Calu3 (cell line): ENCODE results near the gene ANKS1A. TPM values are rescaled to one million over a fixed set of nuclear protein-coding genes. Genes with fewer than 3 reads are reported as not detected.

Experiments
- BruUV-seq: library from RNA; stranded (reverse); fragments of 400-500 nt; replicated peaks from 2 replicates; lab custom pipeline; 2021; lab: Mats Ljungman, UMichigan
- CTCF ChIA-PET: fragments of 300-600 bp; sonication (Branson Sonifier 250); formaldehyde crosslinking; loops from one replicate; lab custom pipeline; 2022; ENCODE audit warnings: antibody characterized with exemption; lab: Charles Lee
- DNase-seq: peaks from one replicate; pipeline ENCODE4 v3.0.0; 2022
- H3K27ac Mint-ChIP-seq: one replicate; pipeline ENCODE4 v1.8.0; 2022; ENCODE audit warnings: mixed read lengths; ENCODE audit not compliant: unreplicated experiment
- H3K27me3 Mint-ChIP-seq: one replicate; pipeline ENCODE4 v1.8.0; 2022; ENCODE audit warnings: mixed read lengths; ENCODE audit not compliant: unreplicated experiment
- H3K36me3 Mint-ChIP-seq: one replicate; pipeline ENCODE4 v1.8.0; 2022; ENCODE audit warnings: mild to moderate bottlenecking, moderate library complexity, mixed read lengths; ENCODE audit not compliant: insufficient read depth, unreplicated experiment
- H3K4me1 Mint-ChIP-seq: one replicate; pipeline ENCODE4 v1.8.0; 2022; ENCODE audit warnings: mild to moderate bottlenecking, low read depth, mixed read lengths; ENCODE audit not compliant: unreplicated experiment
- H3K4me3 Mint-ChIP-seq: one replicate; pipeline ENCODE4 v1.8.0; 2022; ENCODE audit warnings: mild to moderate bottlenecking, low read depth, moderate library complexity, mixed read lengths; ENCODE audit not compliant: unreplicated experiment
- H3K9me3 Mint-ChIP-seq: one replicate; pipeline ENCODE4 v1.8.0; 2022; ENCODE audit warnings: low read depth, mixed read lengths; ENCODE audit not compliant: unreplicated experiment
- intact Hi-C: fragments of 100-400 bp; cut with micrococcal nuclease; formaldehyde crosslinking; loops from one replicate; pipeline ENCODE4 v1.10.0; 2022; ENCODE audit not compliant: unreplicated experiment
- total RNA-seq: library from RNA; stranded (reverse); gene quantifications from 2 replicates; pipeline ENCODE4 v1.2.3, GENCODE V29; 2022
- TF ChIP-seq, protein P1 (sequence below): fragments of 200-600 bp; IDR thresholded peaks from one replicate; pipeline ENCODE4 v1.8.0; 2022; ENCODE audit warnings: antibody characterized with exemption; ENCODE audit not compliant: unreplicated experiment

Gene ANKS1A
- total RNA-seq, 1 experiment from 2014 or later: 60.3 TPM

DNA sequence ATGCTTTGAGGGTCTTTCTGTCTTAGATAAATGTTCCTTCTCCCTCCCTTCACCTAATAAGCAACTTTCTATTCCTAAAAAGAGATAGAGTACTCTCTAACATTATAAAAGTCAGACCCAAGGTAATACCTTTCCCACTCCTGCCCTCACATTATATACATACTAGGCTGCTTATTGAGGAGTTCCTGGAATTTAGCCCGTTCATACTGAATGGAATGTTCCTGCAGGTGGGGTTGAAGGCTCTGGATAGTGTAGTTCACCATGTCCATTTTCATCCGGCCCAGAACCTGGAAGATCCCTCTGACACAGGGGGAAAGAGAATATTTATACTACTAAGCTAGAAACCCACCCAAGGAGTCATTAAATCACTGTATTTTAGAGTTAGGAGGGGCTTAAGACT is 231.7 kb downstream of the ANKS1A start:
- Mint-ChIP-seq H3K9me3 (no peaks in the 10 kb centered on the region), H3K27ac (no peak overlapping the region), H3K4me1 (no peaks in the 10 kb centered on the region), H3K36me3 (no peaks in the 10 kb centered on the region), H3K4me3 (no peak overlapping the region), H3K27me3 (peaks cover 7% of the 10 kb centered on the region)
- DNase-seq: no peak
- intact Hi-C loops: no loop called here
- no TSS peak for BruUV-seq
- CTCF ChIA-PET: interaction anchor here (0.5 kb wide), 1 partner anchor 13 kb away, joined by 4 read pairs; no protein-coding TSS in a partner anchor
- TF ChIP-seq, protein P1, sequence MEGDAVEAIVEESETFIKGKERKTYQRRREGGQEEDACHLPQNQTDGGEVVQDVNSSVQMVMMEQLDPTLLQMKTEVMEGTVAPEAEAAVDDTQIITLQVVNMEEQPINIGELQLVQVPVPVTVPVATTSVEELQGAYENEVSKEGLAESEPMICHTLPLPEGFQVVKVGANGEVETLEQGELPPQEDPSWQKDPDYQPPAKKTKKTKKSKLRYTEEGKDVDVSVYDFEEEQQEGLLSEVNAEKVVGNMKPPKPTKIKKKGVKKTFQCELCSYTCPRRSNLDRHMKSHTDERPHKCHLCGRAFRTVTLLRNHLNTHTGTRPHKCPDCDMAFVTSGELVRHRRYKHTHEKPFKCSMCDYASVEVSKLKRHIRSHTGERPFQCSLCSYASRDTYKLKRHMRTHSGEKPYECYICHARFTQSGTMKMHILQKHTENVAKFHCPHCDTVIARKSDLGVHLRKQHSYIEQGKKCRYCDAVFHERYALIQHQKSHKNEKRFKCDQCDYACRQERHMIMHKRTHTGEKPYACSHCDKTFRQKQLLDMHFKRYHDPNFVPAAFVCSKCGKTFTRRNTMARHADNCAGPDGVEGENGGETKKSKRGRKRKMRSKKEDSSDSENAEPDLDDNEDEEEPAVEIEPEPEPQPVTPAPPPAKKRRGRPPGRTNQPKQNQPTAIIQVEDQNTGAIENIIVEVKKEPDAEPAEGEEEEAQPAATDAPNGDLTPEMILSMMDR: no peak

DNA sequence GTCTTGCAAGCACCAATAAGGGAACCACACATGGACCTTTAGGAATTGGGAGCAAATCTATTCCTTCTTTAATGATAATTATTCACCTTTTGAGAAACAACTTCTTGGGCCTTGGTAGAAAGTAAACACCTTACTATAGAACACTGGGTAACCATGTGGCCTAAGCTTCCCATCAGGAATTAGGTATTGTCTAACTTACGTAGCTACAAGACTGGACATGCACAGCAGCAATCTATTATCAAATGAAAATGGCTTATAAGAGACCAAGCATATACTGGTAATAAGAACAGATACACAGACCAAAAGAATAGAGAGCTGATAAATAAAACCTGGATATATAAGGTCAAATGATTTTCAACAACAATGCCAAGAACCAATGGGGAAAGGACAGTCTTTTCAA is 235.3 kb downstream of the ANKS1A start:
- intact Hi-C loops: no loop called here
- CTCF ChIA-PET: no interaction called here
- no TSS peak for BruUV-seq
- H3K9me3 Mint-ChIP-seq: no peaks in the 10 kb centered on the region
- no peak overlapping the region for H3K4me3 Mint-ChIP-seq
- H3K36me3 Mint-ChIP-seq: no peaks in the 10 kb centered on the region
- peaks cover 5% of the 10 kb centered on the region for H3K4me1 Mint-ChIP-seq
- TF ChIP-seq, protein P1: no peak
- no peak overlapping the region for H3K27ac Mint-ChIP-seq
- no peak for DNase-seq
- H3K27me3 Mint-ChIP-seq: peaks cover 28% of the 10 kb centered on the region

DNA sequence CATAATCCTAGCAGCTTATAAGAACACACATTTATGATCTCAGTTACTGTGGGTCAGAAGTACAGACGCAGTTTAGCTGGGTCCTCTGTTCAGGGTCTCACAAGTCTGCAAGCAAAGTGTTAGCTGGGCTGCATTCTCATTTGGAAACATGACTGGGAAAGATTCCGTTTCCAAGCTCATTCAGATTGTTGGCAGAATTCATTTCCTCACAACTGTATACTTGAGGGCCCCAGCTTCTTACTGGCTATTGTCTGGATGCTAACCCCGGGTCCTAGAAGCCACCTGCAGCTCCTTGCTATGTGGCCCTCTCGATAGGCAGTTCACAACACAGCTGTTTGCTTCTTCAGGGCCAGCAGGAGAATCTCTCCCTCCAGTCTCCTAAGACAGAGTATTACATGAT is 239.0 kb downstream of the ANKS1A start:
- Mint-ChIP-seq H3K27me3 (peaks cover 29% of the 10 kb centered on the region), H3K27ac (no peak overlapping the region), H3K4me1 (peaks cover 5% of the 10 kb centered on the region), H3K36me3 (no peaks in the 10 kb centered on the region), H3K9me3 (no peaks in the 10 kb centered on the region), H3K4me3 (no peak overlapping the region)
- intact Hi-C loops: no loop called here
- no peak for DNase-seq
- TF ChIP-seq, protein P1: no peak
- no TSS peak for BruUV-seq
- CTCF ChIA-PET: interaction anchor here (0.6 to 1.1 kb wide), 2 partner anchors 12 to 198 kb away, joined by 3 to 4 read pairs; no protein-coding TSS in a partner anchor

DNA sequence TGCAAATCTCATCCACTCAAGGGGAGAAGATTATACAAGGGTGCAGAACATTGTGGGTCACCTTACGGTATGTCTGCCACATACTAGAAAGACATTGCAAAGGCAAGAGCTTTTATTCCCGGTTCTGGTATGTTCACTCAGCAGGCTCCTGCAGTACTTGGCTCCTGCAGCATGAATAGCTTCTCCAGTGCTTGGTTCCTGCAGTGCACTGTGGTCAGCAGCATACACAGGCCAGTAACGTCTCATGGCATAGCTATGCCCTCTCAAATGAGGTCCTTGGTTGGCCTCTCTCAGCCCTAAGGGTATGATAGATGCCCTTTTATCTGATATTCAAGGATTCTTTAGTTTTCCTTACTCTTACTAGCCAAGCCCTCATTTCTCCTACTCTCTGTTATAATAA is 239.4 kb downstream of the ANKS1A start:
- no TSS peak for BruUV-seq
- H3K4me1 Mint-ChIP-seq: peaks cover 5% of the 10 kb centered on the region
- no peak for DNase-seq
- no peaks in the 10 kb centered on the region for H3K36me3 Mint-ChIP-seq
- intact Hi-C loops: no loop called here
- peaks cover 29% of the 10 kb centered on the region for H3K27me3 Mint-ChIP-seq
- no peak overlapping the region for H3K27ac Mint-ChIP-seq
- TF ChIP-seq, protein P1: no peak
- H3K4me3 Mint-ChIP-seq: no peak overlapping the region
- CTCF ChIA-PET: interaction anchor here (0.6 to 1.1 kb wide), 3 partner anchors 11 to 1840 kb away, joined by 3 to 9 read pairs (median 4); no protein-coding TSS in a partner anchor
- H3K9me3 Mint-ChIP-seq: no peaks in the 10 kb centered on the region
